Activated T-helper 1 cell treated with anti-CD3 and anti-CD28 coated beads, Interleukin-12 subunit alpha, Interleukin-12 subunit beta, Interleukin-2, Interleukin-4 antibody, amounts not matched to agents 30 ng/mL and 10 ng/mL and 1 ng/mL, durations not matched to agents 14 hours and 24 hours and 36 hours (primary cell): ENCODE results near the gene ITPR1. TPM values are rescaled to one million over a fixed set of nuclear protein-coding genes. Genes with fewer than 3 reads are reported as not detected.

Experiments
- DNase-seq: peaks from one replicate; pipeline ENCODE4 v3.0.0; 2021; ENCODE audit warnings: low spot score
- H3K27ac Mint-ChIP-seq: one replicate; pipeline ENCODE4 v1.8.0; 2021; ENCODE audit warnings: mild to moderate bottlenecking, mixed read lengths
- H3K27me3 Mint-ChIP-seq: one replicate; pipeline ENCODE4 v1.8.0; 2022; ENCODE audit warnings: mild to moderate bottlenecking, moderate library complexity, mixed read lengths; ENCODE audit not compliant: insufficient read depth
- H3K36me3 Mint-ChIP-seq: one replicate; pipeline ENCODE4 v1.8.0; 2021; ENCODE audit warnings: low read depth, mixed read lengths
- H3K4me1 Mint-ChIP-seq: one replicate; pipeline ENCODE4 v1.8.0; 2021; ENCODE audit warnings: low read depth, mixed read lengths
- H3K4me3 Mint-ChIP-seq: one replicate; pipeline ENCODE4 v1.8.0; 2021; ENCODE audit warnings: mild to moderate bottlenecking, moderate library complexity, mixed read lengths
- H3K9me3 Mint-ChIP-seq: one replicate; pipeline ENCODE4 v1.8.0; 2021; ENCODE audit warnings: mixed read lengths
- intact Hi-C: fragments of 100-400 bp; cut with micrococcal nuclease; formaldehyde crosslinking; loops from one replicate; pipeline ENCODE4 v1.15.1; 2024
- total RNA-seq: library from RNA; stranded (reverse); gene quantifications from 2 replicates; pipeline ENCODE4 v1.2.3, GENCODE V29; 2022

ITPR1 gene
- total RNA-seq, 1 donor from 2014 or later: 108 TPM

DNA sequence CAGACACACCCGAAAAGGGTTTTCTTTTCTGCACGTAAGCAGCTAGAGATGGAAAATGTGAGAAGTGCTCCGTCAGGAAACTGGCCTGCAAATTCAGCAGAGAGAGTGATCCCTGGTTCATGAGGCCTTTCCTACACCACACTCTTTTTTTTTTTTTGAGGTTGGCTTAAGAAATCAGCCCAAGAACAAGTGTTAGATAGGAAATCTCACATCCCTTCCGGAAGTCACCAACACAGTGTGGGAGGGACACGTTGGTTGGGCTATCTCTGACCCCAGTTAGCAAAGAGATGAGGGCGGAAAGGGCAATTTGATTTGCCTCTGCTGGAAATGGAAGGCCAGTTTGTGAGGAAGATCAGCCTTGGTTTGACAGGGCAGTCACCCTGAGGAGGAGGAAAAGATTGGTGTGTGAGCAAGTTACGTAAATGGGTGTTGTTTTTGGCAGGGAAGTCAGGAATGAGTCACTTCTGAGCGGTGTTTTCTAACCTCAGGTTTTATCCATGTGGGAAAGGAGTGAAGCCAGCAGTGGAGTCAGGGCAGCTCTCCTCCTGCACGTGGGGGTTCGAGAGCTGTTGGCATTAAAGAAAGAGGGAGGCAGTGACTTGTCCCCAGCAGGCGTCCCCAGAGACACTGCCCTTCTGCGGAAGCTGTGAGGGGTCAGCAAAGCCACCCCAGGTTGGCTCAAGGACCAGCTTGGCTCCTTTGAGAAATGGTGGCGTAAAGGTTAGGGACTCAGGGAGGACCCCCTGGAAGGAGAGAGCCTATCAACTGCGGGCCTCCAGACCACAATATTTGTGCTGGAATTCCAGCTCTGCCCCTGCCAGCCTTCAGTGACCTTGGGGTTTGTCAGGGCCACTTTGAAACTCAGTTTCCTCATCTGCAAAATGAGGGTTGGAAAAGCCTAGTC, 248.5 kb downstream of the ITPR1 start:
- Mint-ChIP-seq H3K27ac (peak overlapping the region; percentile 89), H3K4me3 (peak overlapping the region; percentile 74), H3K9me3 (peaks cover 14% of the 10 kb centered on the region), H3K4me1 (peaks cover 79% of the 10 kb centered on the region), H3K36me3 (peaks cover 58% of the 10 kb centered on the region), H3K27me3 (no peaks in the 10 kb centered on the region)
- DNase-seq: no peak
- intact Hi-C loops: loop anchor here (1.0 to 5.0 kb wide), 8 partner anchors 8 to 236 kb away; no protein-coding TSS in a partner anchor

DNA sequence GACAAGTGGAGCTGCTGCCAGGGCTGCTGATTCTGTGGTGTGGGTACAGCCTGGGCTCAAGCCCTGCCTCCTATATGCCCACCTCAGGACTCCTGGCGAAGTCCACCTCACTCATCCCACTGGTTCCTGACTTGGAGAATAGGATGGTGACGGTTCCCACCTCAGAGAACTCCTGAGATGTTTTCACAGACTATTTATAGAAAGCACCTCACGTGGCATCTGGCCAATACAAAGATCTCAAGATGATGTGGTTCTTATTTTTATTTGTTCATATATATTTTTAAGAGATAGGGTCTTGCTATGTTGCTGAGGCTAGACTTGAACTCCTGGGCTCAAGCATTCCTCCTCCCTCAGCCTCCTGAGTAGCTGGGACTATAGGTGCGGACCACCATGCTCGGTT, 249.2 kb downstream of the ITPR1 start:
- Mint-ChIP-seq H3K27me3 (no peaks in the 10 kb centered on the region), H3K36me3 (peaks cover 58% of the 10 kb centered on the region), H3K4me1 (peaks cover 78% of the 10 kb centered on the region), H3K27ac (peak overlapping the region; percentile 37), H3K9me3 (peaks cover 14% of the 10 kb centered on the region), H3K4me3 (no peak overlapping the region)
- intact Hi-C loops: loop anchor here (5.0 kb wide), 1 partner anchor 145 kb away; no protein-coding TSS in a partner anchor
- DNase-seq: no peak

DNA sequence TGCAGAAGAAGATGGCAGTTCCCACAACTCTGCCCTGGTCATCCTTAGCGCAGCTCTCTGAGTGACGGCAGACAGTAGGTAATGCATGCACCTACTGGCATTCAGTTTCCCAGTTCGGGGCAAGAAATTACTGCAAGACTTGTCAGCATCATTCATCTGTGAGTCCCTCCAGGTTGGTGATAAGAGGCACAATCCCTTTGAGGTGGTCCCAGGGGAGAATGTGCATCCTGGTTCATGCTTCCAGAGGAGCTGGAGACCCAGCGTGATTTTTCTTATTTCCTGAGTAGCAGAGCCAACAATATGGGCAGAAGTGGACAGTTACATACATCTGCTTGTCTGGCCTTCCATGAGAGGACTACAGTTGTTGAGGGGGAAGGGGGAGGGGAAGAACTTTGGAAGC, 250.2 kb downstream of the ITPR1 start:
- Mint-ChIP-seq H3K27me3 (no peaks in the 10 kb centered on the region), H3K4me1 (peaks cover 74% of the 10 kb centered on the region), H3K9me3 (peaks cover 13% of the 10 kb centered on the region), H3K36me3 (peaks cover 57% of the 10 kb centered on the region), H3K27ac (peak overlapping the region; percentile 83), H3K4me3 (no peak overlapping the region)
- intact Hi-C loops: loop anchor here (5.0 kb wide), 1 partner anchor 144 kb away; no protein-coding TSS in a partner anchor
- DNase-seq: no peak

DNA sequence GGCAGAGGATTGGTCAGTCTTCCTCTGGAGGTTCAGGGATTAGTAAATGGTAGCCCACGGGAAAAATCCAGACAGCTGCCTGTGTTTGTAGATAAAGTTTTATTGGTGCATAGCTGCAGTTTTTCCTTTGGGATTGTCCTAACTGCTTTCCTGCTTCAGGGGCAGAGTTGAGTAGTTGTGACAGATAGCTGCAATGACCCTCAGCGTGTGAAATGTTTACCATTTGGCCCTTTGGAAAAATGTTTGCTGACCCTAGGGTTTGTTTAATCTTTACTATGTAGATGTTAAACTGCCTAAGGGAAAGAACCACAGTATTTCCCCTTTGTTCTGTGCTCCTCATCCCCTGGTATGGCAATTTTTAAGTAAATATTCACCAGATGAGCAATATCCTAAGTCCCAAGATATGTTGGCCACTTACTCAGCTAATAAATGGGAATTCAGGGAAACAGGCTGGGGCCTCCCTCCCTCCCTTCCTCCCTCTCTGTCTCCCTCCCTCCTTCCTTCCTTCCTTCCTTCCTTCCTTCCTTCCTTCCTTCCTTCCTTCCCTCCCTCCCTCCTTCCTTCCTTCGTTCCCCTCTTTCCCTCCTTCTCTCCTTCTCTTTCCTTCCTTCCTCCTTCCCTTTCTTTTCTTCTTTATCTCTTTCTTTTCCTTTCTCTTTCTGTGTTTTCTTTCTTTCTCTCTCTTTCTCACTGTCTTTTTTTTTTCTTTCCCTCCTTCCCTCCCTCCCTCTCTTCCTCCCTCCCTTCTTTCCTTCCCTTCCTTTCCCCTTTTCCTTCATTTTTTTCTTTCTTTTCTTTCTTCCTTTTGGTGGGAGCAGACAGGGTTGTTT, 251.5 kb downstream of the ITPR1 start:
- Mint-ChIP-seq H3K27ac (peak overlapping the region; percentile 57), H3K9me3 (peaks cover 8% of the 10 kb centered on the region), H3K4me3 (no peak overlapping the region), H3K27me3 (no peaks in the 10 kb centered on the region), H3K4me1 (peaks cover 74% of the 10 kb centered on the region), H3K36me3 (peaks cover 61% of the 10 kb centered on the region)
- DNase-seq: no peak
- intact Hi-C loops: loop anchor here (5.0 kb wide), 1 partner anchor 143 kb away; no protein-coding TSS in a partner anchor

DNA sequence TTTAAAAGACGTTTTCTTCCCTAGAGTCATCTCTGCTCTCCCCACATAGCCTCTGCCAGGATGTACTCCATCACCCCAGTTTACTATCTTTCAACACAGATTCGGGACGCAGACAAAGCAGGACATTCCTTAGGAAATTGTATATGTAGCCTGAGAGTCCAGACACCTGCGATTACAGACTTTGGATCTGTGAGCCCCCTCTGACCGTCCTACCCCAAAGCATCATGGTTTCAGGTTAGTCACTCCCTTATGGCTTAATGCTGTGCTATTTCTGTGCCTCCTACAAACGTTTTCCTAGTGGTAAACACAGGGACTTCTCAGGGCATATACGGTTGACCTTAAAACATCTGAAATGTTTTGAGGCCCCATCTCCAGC, 252.1 kb downstream of the ITPR1 start:
- intact Hi-C loops: no loop called here
- no peaks in the 10 kb centered on the region for H3K27me3 Mint-ChIP-seq
- H3K27ac Mint-ChIP-seq: peak overlapping the region; percentile 56
- no peak for DNase-seq
- peaks cover 58% of the 10 kb centered on the region for H3K36me3 Mint-ChIP-seq
- H3K4me3 Mint-ChIP-seq: no peak overlapping the region
- peaks cover 4% of the 10 kb centered on the region for H3K9me3 Mint-ChIP-seq
- peaks cover 73% of the 10 kb centered on the region for H3K4me1 Mint-ChIP-seq

DNA sequence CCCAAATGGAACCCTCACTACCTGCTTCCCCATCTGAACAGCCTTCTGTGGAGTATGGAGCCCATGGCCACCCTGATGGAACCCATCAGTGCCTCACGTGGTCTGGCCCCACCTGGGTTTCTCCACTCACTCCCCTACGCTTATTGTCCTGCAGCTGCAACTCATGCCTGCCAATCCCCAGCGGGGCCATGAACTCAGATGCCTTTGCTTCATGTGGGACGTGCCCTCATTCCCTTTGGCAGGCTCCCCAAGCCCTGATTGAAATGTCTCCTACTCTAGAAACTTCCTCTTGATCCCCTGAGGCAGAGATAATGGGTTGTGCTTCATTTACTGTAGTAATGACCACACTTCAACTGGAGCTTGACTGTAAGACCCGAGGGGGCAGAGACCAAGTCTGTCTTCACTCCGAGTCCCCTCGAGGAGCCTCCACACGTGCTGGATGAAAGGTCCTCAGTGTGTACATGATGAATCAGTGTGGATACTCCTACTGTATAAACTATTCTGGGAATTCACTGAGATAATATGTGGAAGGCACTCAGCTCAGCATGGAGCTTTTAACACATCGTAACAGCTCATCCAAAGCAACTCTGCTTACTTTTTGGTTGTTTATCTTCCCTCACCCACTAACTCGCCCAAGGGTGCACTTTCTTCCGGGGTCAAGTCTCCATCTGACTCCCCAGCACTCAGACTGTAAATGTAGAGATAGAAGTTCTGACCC, 253.3 kb downstream of the ITPR1 start:
- Mint-ChIP-seq H3K27ac (no peak overlapping the region), H3K4me3 (no peak overlapping the region), H3K4me1 (peaks cover 73% of the 10 kb centered on the region), H3K9me3 (peaks cover 4% of the 10 kb centered on the region), H3K36me3 (peaks cover 62% of the 10 kb centered on the region), H3K27me3 (no peaks in the 10 kb centered on the region)
- intact Hi-C loops: no loop called here
- DNase-seq: no peak

DNA sequence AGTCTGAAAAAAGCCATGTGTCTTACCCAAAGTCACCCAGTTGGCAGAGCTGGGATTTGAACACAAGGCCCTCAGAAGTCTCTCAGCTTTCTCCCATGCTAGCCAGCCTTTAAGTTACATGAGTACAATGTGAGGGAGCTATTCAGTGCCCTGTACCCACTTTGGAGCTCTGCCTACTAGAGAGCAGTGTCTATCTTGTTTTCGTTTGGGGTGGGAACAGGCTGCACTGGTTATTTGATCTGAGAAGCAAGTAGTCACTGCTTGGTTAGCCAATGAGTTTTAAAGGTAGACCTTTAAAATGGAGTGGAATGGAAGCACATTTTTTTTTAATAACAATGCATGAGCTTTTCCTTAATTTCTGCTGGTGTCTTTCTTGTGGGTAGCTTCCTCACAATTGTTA, 255.0 kb downstream of the ITPR1 start:
- no peaks in the 10 kb centered on the region for H3K27me3 Mint-ChIP-seq
- no peak overlapping the region for H3K4me3 Mint-ChIP-seq
- peaks cover 8% of the 10 kb centered on the region for H3K9me3 Mint-ChIP-seq
- no peak for DNase-seq
- peaks cover 63% of the 10 kb centered on the region for H3K36me3 Mint-ChIP-seq
- no peak overlapping the region for H3K27ac Mint-ChIP-seq
- intact Hi-C loops: no loop called here
- H3K4me1 Mint-ChIP-seq: peaks cover 76% of the 10 kb centered on the region

DNA sequence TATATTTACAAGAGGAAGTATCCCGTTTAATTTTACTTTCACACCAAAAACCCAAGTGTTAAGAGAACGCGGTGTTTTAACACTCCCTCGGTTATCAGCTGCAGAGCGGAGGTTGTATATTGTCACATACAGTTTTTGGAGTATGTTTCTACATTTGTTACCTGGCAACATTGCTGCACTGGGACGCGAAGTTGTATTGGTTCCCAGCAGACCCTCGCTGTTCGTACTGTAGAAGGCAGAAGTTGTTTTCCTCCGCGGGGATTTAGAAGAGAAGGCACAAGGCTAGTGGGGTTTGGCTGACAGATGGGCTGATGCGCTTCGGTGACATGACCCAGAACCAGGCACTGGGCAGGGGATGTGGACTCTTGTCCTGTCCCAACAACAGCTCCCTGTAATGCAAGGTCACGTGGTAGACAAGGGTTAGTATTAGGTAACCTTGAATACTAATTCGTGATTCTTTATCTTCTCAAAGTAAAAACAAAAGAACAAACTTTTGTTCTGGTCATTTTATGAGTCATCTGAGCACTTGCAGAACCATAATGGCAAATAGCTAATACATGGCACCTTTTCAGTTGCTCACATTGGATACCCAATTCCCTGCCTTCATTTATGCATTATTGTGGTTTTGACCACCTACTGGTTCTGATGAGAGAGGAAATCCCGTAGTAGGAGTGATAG, 255.7 kb downstream of the ITPR1 start:
- H3K9me3 Mint-ChIP-seq: peaks cover 8% of the 10 kb centered on the region
- intact Hi-C loops: loop anchor here (1.0 kb wide), 1 partner anchor 8 kb away; no protein-coding TSS in a partner anchor
- peaks cover 80% of the 10 kb centered on the region for H3K4me1 Mint-ChIP-seq
- no peaks in the 10 kb centered on the region for H3K27me3 Mint-ChIP-seq
- H3K36me3 Mint-ChIP-seq: peaks cover 66% of the 10 kb centered on the region
- H3K4me3 Mint-ChIP-seq: no peak overlapping the region
- peak overlapping the region; percentile 41 for H3K27ac Mint-ChIP-seq
- no peak for DNase-seq

DNA sequence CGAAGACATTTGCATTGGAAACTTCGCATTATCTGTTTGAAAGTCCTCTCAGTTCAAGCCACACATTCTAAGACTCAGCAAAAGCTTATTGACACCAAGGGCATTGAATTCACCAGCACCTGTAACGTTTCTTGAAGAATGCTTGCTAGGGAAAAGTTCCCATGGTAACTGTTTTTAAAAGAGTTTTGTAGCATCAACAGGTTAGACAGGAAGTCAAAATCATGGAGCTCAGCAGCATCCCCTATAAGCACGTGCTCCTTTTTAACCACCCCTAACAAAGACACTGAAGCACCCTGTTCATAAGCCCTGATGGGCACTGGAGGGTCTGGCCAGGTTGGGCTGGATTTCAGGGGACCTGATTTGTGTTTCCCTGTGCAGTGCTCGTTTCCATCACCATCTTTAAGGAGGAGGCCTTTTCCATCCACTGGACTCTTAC, 256.4 kb downstream of the ITPR1 start:
- Mint-ChIP-seq H3K27me3 (no peaks in the 10 kb centered on the region), H3K4me3 (peak overlapping the region; percentile 0), H3K9me3 (peaks cover 8% of the 10 kb centered on the region), H3K4me1 (peaks cover 82% of the 10 kb centered on the region), H3K36me3 (peaks cover 68% of the 10 kb centered on the region), H3K27ac (peak overlapping the region; percentile 37)
- DNase-seq: no peak
- intact Hi-C loops: loop anchor here (1.0 to 2.0 kb wide), 2 partner anchors 8 to 81 kb away; no protein-coding TSS in a partner anchor

DNA sequence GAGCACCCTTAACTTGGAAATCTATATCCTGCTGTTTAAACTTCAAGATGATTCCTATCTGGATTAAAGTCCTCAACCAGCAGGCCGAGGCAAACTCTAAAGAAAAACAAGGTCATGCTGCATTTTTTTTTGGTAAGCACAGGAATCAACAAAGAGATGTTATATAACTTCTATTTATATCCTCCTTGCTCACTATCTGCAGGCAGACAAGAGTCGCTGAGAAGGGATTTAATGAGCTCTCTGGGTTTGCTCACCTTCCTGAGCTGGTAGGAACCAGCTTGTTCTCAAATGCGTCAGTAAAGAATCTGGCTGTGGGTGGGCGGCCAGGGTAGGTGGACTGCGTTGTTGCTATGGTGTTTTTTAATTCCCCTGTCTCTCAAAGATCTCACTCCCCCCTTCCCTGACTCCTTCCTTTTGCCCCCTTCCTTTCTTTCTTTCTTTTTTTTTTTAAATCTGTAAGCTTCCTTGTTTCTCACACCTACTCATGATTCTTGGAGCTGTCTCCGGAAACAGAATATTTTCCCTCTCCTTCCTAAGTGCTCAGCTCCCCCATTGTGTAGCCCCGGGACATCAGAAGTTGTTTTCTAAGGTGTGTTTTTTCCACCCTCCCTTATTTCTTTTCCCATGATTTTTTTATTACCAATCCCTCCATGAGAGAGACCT, 257.3 kb downstream of the ITPR1 start:
- H3K27ac Mint-ChIP-seq: peak overlapping the region; percentile 94
- H3K4me3 Mint-ChIP-seq: peak overlapping the region; percentile 59
- intact Hi-C loops: loop anchor here (2.0 kb wide), 1 partner anchor 80 kb away; no protein-coding TSS in a partner anchor
- peaks cover 83% of the 10 kb centered on the region for H3K4me1 Mint-ChIP-seq
- no peaks in the 10 kb centered on the region for H3K27me3 Mint-ChIP-seq
- DNase-seq: no peak
- peaks cover 67% of the 10 kb centered on the region for H3K36me3 Mint-ChIP-seq
- H3K9me3 Mint-ChIP-seq: peaks cover 8% of the 10 kb centered on the region

DNA sequence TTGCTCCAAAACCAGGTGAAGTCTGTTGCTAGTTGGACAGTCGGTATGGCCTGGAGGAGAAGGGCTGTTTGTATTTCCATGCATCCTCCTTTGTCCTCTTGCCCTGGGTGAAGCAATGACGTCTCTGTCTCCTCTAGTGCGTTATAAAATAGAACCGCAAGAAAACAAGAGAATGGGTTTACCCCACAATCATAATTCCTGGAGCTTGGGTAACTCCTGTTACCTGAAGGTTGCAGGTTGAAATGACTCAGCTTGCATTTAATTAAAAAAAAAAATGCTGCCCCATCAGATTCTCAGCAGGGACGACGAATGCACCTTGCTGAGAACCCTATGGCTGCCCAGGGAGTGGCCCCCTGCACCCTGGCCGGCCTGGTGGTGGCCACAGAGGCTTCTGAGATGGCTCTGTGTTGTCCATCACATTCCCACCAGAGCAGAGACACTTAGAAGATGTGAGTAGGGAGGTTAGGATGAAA, 257.9 kb downstream of the ITPR1 start:
- H3K27me3 Mint-ChIP-seq: no peaks in the 10 kb centered on the region
- no peak for DNase-seq
- peak overlapping the region; percentile 59 for H3K4me3 Mint-ChIP-seq
- H3K4me1 Mint-ChIP-seq: peaks cover 85% of the 10 kb centered on the region
- peak overlapping the region; percentile 94 for H3K27ac Mint-ChIP-seq
- intact Hi-C loops: loop anchor here (2.0 kb wide), 1 partner anchor 80 kb away; no protein-coding TSS in a partner anchor
- H3K36me3 Mint-ChIP-seq: peaks cover 70% of the 10 kb centered on the region
- H3K9me3 Mint-ChIP-seq: peaks cover 8% of the 10 kb centered on the region
